Osteoblast (primary cell): ENCODE measurements around the gene PSMG4. TPM values are rescaled to one million over a fixed set of nuclear protein-coding genes. Genes with fewer than 3 reads are reported as not detected.

Experiments
- DNase-seq: peaks from one replicate; pipeline ENCODE4 v3.0.0; 2011; ENCODE audit warnings: low spot score, mixed read lengths; ENCODE audit not compliant: insufficient read length; ENCODE audit errors: missing footprints
- H2AFZ ChIP-seq: 2 replicates; pipeline ENCODE4 v1.6.0; 2011; ENCODE audit warnings: mild to moderate bottlenecking, low read length
- H3K27ac ChIP-seq: 2 replicates; pipeline ENCODE4 v1.5.1; 2011; ENCODE audit warnings: mild to moderate bottlenecking, low read depth, low read length, moderate library complexity
- H3K27me3 ChIP-seq: 2 replicates; pipeline ENCODE4 v1.6.0; 2012; ENCODE audit warnings: mild to moderate bottlenecking, control low read depth, inconsistent platforms, low read length, moderate library complexity; ENCODE audit not compliant: insufficient read depth
- H3K36me3 ChIP-seq: 2 replicates; pipeline ENCODE4 v1.5.1; 2011; ENCODE audit warnings: mild to moderate bottlenecking, low read length, control low read depth, moderate library complexity; ENCODE audit not compliant: insufficient read depth
- H3K4me1 ChIP-seq: 2 replicates; pipeline ENCODE4 v1.5.1; 2011; ENCODE audit warnings: mild to moderate bottlenecking, low read length, control low read depth, moderate library complexity; ENCODE audit not compliant: insufficient read depth
- H3K4me2 ChIP-seq: 2 replicates; pipeline ENCODE4 v1.6.0; 2011; ENCODE audit warnings: mild to moderate bottlenecking, low read length; ENCODE audit not compliant: insufficient read depth
- H3K4me3 ChIP-seq: fragments of 200-600 bp; sonication (generic); 3 replicates; pipeline ENCODE4 v1.5.1; 2012; ENCODE audit warnings: mild to moderate bottlenecking, low read length, inconsistent platforms; ENCODE audit not compliant: insufficient read depth
- H3K79me2 ChIP-seq: 2 replicates; pipeline ENCODE4 v1.6.0; 2012; ENCODE audit warnings: mild to moderate bottlenecking, low read length, control low read depth, inconsistent platforms; ENCODE audit not compliant: insufficient read depth
- H3K9me3 ChIP-seq: 2 replicates; pipeline ENCODE4 v1.5.1; 2011; ENCODE audit warnings: low read depth, low read length, control low read depth
- H4K20me1 ChIP-seq: 2 replicates; pipeline ENCODE4 v1.6.0; 2012; ENCODE audit warnings: mild to moderate bottlenecking, low read length, control low read depth; ENCODE audit not compliant: insufficient read depth
- total RNA-seq: library from RNA; depleted of rRNA; stranded (reverse); fragments of >200 nt; gene quantifications from 2 replicates; pipeline ENCODE4 v1.2.3, GENCODE V29; 2012
- TF ChIP-seq, protein P1 (sequence below): IDR thresholded peaks from 2 replicates; pipeline ENCODE4 v1.5.1; 2011; ENCODE audit warnings: mild to moderate bottlenecking, low read depth, low read length, moderate library complexity; ENCODE audit errors: extremely low read depth

Gene PSMG4
- total RNA-seq, 1 donor = 24.6 TPM

DNA sequence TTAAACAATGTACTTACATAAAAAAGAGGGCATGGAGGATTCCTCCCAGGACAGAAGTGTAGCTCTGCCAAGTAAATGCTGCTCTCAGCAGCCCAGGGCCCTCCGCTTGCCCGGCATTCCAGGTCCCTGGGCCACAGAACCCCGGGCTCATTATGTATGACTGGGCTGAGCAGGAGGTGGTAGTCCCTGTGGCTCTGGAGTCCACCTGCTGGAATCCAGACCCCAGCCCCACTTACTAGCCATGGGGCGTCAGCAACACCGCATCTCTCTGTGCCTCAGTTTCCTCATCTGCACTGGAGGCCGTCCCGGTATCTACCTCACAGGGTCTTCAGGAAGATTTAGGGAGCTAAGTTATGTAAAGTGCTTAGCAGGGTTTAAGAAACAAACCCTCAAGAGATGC, 55.4 kb downstream of the PSMG4 start:
- Histone ChIP-seq H3K9me3 (no peaks in the 10 kb centered on the region), H3K27me3 (no peaks in the 10 kb centered on the region), H4K20me1 (no peaks in the 10 kb centered on the region), H3K79me2 (no peaks in the 10 kb centered on the region), H3K4me1 (no peaks in the 10 kb centered on the region), H3K4me3 (no peak overlapping the region), H3K27ac (no peak overlapping the region), H3K4me2 (no peak overlapping the region), H3K36me3 (no peaks in the 10 kb centered on the region), H2AFZ (no peak overlapping the region)
- TF ChIP-seq, protein P1, sequence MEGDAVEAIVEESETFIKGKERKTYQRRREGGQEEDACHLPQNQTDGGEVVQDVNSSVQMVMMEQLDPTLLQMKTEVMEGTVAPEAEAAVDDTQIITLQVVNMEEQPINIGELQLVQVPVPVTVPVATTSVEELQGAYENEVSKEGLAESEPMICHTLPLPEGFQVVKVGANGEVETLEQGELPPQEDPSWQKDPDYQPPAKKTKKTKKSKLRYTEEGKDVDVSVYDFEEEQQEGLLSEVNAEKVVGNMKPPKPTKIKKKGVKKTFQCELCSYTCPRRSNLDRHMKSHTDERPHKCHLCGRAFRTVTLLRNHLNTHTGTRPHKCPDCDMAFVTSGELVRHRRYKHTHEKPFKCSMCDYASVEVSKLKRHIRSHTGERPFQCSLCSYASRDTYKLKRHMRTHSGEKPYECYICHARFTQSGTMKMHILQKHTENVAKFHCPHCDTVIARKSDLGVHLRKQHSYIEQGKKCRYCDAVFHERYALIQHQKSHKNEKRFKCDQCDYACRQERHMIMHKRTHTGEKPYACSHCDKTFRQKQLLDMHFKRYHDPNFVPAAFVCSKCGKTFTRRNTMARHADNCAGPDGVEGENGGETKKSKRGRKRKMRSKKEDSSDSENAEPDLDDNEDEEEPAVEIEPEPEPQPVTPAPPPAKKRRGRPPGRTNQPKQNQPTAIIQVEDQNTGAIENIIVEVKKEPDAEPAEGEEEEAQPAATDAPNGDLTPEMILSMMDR = no peak
- peak; percentile 55 for DNase-seq

DNA sequence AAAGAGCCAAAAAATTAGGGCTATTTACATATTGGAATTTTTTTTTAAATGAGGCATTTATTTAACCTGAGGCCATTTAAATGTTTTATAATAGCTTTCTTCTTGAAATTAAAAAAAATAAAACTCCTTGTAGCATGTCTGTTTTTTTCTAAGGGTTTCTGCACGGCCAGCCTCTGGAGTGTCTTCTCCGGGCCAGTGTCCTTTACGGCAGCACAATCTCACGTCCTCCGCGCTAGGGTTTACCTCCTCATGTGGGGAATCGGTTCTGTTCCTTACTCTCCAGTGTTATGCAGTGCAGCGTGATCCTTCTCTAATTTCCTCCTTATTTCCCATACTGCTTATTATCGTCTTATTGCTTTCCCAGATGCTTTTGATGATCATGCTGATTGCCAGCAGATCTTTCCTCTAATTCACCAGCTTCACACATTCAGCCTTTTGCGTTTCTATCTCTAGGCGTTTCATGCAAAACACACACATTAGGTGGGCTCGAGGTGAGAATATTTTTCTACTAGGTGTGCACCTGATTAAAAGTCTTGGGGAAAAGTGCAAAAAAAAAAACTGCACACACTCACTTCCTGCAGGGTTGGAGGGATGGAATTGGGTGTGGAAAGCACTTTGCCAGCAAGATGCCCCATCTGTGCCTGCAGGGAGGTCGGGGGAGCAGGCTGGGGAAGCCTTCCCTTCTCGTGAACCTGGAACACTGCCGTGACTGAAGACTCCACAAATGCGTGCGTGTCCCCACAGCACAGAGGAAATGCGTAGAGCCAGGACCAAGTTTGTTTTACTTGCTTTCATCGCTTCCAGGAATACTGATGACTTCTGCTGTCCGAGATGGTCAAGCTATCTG, 56.1 kb downstream of the PSMG4 start:
- no peaks in the 10 kb centered on the region for H3K4me1 ChIP-seq
- no peaks in the 10 kb centered on the region for H3K9me3 ChIP-seq
- no peaks in the 10 kb centered on the region for H3K36me3 ChIP-seq
- H4K20me1 ChIP-seq = no peaks in the 10 kb centered on the region
- H3K4me3 ChIP-seq = no peak overlapping the region
- H3K27me3 ChIP-seq = no peaks in the 10 kb centered on the region
- DNase-seq = peak; percentile 9
- no peak overlapping the region for H3K4me2 ChIP-seq
- no peaks in the 10 kb centered on the region for H3K79me2 ChIP-seq
- no peak overlapping the region for H3K27ac ChIP-seq
- TF ChIP-seq, protein P1 = no peak
- H2AFZ ChIP-seq = no peak overlapping the region

DNA sequence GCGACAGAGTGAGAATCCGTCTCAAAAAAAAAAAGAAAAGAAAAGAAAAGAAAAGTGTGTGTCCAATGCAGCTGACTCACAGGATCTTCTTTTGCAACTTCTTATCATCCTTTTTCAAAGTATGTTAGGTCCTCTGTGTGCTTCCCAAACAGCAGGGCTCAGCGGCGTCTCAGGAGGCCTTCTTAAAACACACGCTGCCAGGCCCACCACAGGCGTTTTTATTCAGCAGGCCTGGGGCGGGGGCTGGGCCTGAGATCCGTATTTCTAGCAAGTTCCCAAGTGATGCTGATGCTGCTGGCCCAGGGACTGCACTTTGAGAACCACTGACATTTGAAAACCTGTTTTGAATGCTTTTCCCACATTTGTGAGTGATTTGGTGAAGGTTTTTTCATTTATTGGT, 57.1 kb downstream of the PSMG4 start:
- no peak overlapping the region for H3K4me3 ChIP-seq
- H2AFZ ChIP-seq = no peak overlapping the region
- no peak overlapping the region for H3K27ac ChIP-seq
- H3K27me3 ChIP-seq = no peaks in the 10 kb centered on the region
- no peaks in the 10 kb centered on the region for H4K20me1 ChIP-seq
- DNase-seq = peak; percentile 66
- no peaks in the 10 kb centered on the region for H3K36me3 ChIP-seq
- no peaks in the 10 kb centered on the region for H3K9me3 ChIP-seq
- no peaks in the 10 kb centered on the region for H3K4me1 ChIP-seq
- TF ChIP-seq, protein P1 = no peak
- no peak overlapping the region for H3K4me2 ChIP-seq
- H3K79me2 ChIP-seq = no peaks in the 10 kb centered on the region

DNA sequence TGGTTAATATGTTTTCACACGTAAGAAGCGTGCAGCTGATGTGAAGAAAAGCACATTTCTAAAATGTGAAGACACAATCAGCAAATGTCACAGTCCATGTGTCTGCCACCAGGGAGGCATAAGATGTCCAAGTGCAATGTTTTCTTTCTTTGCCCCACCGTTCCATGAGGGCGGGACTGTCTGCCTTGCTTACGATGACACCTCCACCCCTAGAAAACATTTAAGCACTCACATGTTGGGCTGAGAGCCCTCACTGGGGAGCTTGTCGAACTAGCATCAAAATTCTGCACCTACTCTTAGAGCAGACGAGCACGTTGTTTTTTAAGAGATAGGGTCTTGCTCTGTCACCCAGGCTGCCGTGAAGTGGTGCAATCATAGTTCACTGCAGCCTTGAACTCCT, 57.6 kb downstream of the PSMG4 start:
- no peaks in the 10 kb centered on the region for H3K27me3 ChIP-seq
- TF ChIP-seq, protein P1 = no peak

More for the DNA sequence above, 57.6 kb downstream of the PSMG4 start:
- no peak overlapping the region for H3K27ac ChIP-seq
- H3K4me2 ChIP-seq = no peak overlapping the region
- no peak overlapping the region for H2AFZ ChIP-seq
- H4K20me1 ChIP-seq = no peaks in the 10 kb centered on the region
- no peaks in the 10 kb centered on the region for H3K4me1 ChIP-seq
- no peak overlapping the region for H3K4me3 ChIP-seq
- H3K79me2 ChIP-seq = no peaks in the 10 kb centered on the region
- H3K9me3 ChIP-seq = no peaks in the 10 kb centered on the region
- H3K36me3 ChIP-seq = no peaks in the 10 kb centered on the region
- peak; percentile 48 for DNase-seq
